Endometrial microvascular endothelial cells (primary cell): ENCODE measurements around the gene CCDC141. TPM values are rescaled to one million over a fixed set of nuclear protein-coding genes. Genes with fewer than 3 reads are reported as not detected.

Experiments
- in situ Hi-C: cut with HindIII; loops from 2 replicates; pipeline ENCODE4 v1.10.0; 2017; ENCODE audit warnings: low sequenced_read_pairs, low pct_unique_long_range_greater_than_20kb; ENCODE audit errors: inconsistent ontology term
- total RNA-seq: library from RNA; depleted of rRNA; stranded (reverse); fragments of >200 nt; gene quantifications from one replicate; pipeline ENCODE4 v1.2.3, GENCODE V29; 2015; ENCODE audit errors: inconsistent ontology term

Gene CCDC141
- total RNA-seq, 1 donor from 2014 or later, result not detected

DNA sequence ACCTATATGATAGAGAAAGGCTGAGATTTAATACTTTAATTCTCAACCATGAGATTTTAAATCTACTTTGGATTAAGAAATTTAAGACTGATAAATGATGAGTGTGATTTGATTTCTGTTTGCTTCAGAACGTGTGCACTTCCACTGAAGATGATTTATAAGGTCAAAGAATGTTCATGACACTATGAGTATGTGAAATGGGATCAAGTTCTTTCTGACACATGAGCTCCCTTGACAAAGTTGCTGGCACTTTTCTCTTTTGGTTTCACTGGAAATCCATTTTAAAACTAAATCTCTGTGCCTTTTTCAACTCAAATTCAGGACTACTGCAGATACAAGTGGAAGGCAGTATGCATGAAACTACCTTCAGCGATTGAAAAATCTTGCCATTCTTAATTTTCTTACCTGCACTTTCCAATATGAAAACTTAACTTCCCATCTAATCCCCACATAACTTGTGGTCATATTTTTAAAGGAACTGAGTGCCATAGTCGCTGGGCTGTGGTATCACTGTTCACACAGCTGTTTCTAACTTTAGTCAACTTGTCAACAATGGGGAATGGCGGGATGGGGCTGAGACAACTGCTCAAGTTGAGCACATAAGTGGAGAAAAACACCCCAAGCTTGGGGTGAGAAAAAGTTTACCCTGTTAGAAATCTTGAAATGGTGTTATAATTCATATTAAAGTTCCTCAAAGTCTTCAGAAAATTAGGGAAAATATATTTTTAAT is 190.9 kb downstream of the CCDC141 start:
- in situ Hi-C loops, result no loop called here

DNA sequence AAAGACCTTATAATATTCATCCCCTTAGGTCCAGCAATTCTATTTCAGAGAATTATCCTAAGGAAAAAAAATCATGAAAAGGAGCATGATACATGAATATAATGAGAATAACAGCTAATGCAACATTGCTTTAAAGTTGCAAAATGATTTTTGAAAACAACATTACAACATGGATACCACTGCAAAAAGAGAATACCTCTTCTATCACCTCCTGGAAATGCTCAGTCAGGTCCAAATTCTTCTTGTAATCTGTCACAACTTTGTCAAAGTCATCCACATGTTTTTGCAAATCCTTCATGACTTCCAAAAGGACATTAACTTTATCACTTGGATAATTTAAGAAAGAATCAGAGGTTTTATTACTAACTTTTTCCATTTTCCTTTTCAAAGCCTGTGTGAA is 194.8 kb downstream of the CCDC141 start:
- in situ Hi-C loops, result no loop called here

DNA sequence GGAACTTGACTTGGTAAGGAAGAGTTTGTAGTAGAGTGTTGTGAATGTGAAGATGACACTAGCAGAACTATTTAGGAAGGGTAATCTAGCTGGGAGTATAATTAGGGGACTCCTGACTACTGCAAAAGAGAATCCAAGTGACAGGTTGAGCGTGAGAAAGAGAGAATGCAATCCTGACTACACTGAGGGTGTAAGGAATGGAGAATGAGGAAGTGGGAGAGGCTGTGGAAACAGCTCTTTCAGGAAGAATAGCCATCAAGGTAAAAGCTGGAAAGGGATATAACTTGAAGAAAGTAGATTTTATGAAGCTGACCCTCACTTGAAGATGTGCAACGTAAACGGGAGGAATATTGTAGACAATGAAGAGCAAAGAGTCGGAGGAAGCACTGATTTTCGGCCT is 201.6 kb downstream of the CCDC141 start:
- in situ Hi-C loops, result no loop called here

DNA sequence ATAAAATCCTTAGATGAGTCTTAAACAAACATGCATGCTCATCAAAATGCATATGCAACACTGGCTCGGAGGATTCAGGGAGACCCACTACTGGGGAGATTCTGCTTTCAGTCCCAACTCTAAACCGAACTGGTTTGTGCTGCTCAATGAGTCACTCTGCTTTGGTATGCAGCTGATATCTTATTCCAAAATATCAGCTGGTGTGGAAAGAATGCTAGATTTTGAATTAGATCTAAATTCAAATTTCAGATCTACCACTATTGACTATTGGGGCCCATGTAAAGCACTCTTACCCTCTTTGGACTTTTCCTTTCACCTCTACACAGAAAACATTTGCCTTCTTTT is 203.5 kb downstream of the CCDC141 start:
- in situ Hi-C loops, result no loop called here

DNA sequence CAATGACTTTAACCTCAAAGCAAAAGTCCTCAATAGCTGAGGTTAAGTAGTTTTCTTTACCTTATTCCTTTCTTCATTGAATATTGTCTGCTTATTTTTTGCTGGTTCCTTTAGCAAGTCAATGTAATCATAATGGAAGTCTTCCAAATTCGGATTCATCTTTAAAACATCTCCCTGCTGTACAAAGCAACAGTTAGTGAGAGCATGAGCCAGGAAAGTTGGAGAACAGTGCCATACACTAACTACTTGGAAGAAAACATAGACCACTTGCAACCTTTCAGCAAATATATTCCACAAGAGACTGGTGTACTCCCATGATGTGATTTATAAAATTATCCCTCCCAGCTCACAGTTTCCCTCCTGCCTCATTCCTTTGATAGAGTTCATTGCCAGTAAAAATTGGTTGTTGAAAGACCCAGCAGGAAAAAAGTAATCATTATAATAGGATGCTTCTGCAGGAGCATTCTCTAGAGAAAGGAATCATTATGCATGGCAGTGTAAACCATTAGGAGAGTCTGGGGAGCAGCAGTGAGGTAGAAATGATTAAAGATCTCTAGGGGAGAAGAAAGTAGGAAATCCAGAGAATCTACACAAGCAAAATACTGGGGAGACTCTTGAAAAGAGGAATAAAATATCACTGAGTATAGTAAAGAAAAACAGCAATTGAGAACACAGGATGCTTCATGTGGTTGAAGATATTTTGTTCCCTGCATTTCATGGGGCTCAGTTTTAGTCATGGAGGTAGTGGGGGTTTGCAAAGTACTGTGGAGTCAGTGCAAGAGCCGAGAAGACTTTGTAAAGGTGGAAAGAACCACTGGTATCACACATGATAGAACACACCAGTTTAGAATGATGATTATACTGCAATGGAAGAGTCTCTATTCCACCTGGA is 204.1 kb downstream of the CCDC141 start:
- in situ Hi-C loops, result no loop called here

DNA sequence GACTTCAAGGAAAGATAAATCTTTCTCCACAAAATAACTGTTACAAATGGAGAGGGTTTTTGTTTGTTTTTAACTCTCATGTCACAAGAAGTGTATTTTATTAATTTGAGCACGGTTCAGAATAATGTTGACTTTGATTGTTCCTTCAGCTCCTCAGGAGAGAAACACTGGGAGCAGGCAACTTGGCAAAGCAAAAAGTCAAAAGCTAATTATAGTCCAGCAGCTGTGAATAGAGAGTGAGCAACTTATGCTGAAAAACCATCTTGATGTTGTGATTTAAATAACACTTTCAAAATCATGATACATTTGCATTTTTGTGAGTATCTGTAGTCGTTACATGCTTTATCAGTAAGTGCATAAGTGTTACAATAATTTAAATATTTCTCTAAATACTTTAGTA is 205.2 kb downstream of the CCDC141 start:
- in situ Hi-C loops, result no loop called here

DNA sequence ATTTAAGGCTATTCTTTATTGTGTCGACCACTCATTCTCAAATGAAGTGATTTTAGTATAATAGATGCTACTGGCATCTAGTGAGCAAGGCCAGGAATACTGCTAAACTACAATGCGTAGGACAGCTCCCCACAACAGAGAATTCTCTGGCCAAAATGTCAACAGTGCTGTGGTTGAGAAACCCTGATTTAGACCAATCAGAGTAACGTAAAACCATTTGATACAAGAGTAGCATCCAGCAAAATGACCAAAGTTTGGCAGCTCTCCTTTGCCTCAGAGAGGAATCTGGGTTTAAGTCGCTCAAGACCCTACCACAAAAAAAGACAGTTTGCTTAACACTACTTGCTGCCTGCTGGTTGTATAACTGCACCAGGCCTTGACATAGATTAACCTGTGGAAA is 205.7 kb downstream of the CCDC141 start:
- in situ Hi-C loops, result no loop called here

DNA sequence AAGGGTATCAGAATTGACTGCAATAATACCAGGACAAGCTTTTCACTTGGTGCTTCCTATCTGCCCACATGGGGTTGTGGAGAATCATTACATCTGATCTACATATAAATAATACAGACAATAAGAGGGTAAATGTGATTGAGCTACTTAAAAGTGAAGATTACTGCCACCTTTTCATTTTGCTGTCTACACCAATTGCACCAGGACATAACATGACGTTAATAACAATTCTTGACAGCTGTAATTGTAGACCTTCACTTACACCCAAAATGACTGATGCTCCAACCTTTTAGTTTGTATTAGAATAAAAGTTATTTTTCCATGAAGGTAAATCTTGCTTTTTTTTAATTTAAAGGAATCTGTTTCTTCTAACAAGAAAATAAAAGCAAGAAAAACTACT is 206.2 kb downstream of the CCDC141 start:
- in situ Hi-C loops, result no loop called here

DNA sequence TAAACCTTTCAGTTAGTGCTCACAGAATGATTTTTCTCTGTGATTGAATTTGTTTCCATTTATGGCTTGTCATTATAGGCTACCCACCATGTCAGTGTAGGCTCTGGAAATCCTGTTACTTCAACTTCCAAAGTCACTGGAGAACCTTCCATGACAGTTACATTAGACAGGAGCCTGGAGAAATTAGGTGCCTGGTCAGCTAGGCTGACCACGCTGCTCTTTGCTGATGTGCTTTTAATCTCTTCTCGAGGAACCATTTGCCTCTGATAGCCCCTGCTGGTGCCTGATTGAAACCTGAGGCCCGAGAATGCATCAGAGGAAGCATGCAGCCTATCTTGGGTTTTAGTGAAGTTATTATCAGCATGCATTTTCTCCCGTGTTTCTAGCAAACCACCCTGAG is 213.1 kb downstream of the CCDC141 start:
- in situ Hi-C loops, result no loop called here

DNA sequence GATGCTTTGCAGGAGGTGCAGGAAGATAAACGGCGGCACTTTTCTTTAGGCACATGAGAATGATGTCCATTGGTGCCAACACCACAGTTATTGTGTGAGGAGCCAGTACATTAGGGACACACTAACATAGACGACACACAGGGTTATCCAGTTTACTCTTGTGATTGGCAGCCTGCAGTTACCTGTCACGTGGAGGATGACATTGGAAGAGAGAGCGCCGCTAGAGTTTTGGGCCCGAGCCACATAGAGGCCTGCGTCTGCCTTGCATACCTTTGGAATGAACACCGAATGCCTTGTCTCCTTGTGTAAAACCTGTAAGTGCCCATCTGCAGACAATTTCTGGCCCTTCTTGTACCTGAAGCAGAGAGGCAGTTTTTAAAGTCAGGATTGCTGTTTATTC is 215.9 kb downstream of the CCDC141 start:
- in situ Hi-C loops, result no loop called here

DNA sequence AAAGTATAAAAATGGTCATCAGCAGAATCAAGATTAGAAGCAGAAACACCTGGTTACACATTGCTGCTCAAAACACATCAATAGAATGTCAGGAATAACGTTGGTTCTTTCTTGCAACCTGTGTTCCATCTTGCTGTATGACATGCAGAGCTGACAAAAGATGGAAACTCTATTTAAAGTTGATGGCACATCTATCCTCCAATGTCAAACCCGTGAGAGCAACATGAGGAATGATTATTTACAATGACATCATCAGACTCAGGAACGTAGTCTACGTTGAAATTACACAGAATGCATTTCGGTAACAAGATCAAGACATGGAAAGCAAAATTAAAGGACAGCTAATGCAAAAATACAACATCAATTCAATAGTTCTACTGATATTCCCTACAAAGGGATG is 216.6 kb downstream of the CCDC141 start:
- in situ Hi-C loops, result no loop called here

DNA sequence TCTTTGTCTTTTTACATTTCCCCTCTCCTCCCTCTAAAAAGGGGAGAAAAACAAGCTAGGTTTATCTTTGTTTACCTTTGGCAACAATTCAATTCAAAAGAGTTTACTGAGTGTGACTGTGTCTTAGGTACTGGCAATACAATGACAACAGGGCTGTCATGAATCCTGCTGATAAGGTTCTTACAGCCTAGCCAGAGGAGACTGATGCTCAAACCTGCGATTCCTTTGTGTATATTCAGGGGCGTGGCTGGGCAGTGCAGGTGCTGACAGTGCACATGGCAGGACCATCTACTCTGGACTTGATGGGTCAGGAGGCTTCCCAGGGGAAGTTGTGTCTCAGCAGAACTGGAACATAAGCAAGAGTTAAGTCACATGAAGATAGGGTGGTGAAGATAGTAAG is 219.5 kb downstream of the CCDC141 start:
- in situ Hi-C loops, result no loop called here

DNA sequence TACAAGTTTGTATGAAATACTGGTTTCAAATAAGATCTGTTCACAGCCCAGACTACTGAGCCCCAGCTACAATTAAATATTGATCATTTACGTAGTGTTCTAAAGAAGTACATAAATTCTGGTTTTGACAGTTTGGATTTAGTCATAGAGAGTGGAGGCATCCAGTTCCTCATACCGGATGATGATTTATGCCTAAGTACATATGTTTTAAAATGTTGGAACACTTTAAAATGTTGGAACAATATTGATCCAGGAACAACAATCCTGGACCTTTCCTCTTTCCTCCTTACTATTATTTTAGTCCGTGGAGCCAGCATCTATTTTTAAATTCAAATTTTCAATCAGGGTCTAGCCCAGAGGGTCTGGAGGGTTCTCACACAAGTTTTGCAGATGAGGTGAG is 220.0 kb downstream of the CCDC141 start:
- in situ Hi-C loops, result no loop called here

DNA sequence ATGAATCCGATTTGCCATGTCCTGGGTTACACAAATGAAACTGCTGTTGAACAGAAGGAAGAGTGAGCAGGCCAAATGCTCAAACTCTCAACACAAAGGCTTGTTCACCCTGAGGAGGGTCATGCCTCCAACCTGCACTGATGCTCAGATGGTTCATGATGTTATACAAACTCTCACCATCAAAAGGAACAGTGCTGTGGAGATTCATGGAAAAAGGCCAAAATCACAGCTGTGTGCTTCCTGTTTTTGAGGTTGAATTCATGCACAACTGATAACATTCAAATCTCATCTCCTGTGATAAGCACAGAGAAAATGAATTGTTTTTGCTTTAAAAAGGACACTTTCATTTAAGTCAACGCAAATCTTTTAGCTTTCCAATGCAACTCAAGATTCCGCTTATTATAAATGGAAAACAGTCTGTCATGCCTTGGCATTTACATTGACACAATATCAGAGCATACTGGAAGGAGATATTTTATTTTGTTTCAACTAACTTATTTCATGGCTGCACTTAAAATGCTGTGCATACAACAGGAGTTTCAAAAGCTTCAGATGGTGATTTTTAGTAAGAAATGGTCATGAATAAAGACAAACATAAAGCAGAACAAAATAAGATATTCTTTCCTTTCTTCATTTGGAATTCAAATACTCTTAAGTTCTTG is 220.5 kb downstream of the CCDC141 start:
- in situ Hi-C loops, result no loop called here

DNA sequence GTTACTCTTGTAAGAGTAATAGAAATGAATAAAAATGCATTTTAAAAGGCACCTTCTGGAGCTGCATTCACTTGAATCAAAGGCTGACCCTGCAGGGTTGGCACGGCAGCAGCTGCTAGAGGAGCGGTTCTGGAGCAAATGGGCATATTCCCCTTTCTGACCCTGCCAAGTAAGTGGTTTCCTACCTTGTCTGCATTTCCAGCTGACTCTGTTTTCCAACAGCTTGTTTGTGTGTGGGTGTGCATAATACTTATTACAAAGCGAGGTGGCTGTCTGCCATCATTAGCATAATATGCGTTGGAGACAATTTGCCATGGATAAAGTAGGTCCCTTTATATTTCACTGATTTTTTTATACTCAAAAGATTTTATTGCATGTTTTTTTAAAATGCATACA is 221.5 kb downstream of the CCDC141 start:
- in situ Hi-C loops, result no loop called here

DNA sequence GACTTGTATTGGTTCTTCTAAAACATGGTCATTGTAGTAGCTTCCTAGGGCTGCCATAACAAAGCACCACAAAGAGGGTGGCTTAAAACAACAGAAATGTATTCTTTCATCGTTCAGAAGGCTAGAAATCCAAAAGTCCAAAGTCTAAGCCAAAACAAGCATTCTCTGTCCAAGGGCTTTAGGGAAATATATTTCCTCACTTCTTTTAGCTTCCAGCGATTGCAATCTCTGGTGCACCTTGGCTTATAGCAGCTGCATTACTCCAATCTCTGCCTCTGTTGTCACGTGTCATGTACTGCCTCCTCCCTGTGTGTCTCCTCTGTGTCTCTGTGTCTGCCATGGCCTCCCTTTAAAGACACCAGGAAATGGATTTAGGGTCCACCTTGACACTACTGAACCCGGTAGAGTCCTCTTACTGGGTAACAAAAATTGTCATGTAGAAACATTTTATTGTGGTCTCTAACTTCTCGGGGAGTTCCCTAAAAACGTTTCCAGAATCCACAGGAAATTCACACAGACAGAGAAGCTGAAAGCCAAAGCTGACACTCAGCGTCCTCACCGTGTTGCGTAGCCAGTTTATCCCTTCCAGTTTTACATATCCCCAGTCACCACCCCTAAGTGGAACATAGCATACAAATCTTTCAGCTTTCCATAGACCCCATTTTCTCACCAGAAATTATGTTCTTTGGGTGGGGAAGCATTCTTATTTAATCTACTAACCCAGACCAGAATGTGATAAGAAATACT is 222.0 kb downstream of the CCDC141 start:
- in situ Hi-C loops, result no loop called here

DNA sequence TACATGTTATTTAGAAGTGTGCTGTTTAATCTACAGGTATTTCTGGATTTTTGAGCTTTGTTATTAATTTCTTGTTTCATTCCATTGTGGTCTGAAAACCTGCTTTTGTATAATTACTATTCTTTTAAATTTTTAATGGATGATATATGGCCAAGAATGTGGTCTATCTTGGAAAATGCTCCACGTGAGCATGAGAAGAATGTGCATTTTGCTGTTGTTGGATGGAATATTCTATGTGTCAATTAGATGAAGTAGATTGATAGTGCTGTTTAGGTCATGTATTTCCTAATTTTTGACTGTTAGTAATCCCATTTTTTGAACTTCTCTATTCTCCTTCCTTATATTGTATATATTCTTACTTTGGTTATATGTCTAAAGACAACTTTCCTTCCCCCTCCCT is 222.8 kb downstream of the CCDC141 start:
- in situ Hi-C loops, result no loop called here

DNA sequence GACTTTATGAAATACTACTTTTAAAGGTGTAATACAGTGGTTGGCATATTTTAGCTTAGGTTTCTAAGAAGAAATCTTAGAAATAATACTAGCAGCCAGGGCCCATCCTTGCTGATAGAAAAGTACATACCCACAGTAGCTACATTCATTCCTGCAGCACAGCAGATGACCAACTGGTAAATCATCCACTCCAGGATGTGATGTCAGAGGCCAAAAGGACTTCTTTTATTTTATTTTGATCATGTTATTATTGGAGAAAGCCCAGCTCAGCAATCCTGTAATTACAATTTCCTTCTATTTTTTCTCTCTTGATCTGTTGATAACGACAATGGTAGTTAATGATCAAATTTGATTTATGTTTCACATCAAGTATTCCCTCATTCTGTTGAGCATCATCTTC is 224.8 kb downstream of the CCDC141 start:
- in situ Hi-C loops, result no loop called here

DNA sequence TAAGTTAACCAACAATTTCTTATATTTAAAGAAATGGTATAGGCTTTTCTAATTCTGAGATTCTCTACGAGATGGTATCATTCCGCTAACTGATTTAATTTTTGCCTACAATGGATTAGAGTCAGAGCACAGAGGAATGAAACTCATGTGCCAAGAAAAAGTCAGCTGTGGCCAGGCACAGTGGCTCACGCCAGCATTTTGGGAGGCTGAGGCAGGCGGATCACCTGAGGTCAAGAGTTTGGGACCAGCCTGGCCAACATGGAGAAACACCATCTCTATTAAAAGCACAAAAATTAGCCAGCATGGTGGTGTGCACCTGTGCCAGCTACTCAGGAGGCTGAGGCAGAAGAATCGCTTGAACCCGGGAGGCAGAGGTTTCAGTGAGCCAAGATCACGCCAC is 225.8 kb downstream of the CCDC141 start:
- in situ Hi-C loops, result loop anchor here (25.0 kb wide), 1 partner anchor 88 kb away; no protein-coding TSS in a partner anchor
